ENCODE measurements around the gene PIGN.

PIGN gene

GRCh38 chr18:62011416-62011815 lies 175.4 kb downstream of the PIGN start:
- DNase-seq (ENCODE audit: low spot score), result no peak

- DNase-seq (ENCODE audit: low spot score), result no peak
These were observed 177.3 kb downstream of the PIGN start for GRCh38 chr18:62009521-62009920.

- no peak for DNase-seq (ENCODE audit: low spot score)
These were observed 185.5 kb downstream of the PIGN start for GRCh38 chr18:62001396-62001795.

GRCh38 chr18:61998957-61999356 lies 187.9 kb downstream of the PIGN start:
- DNase-seq (ENCODE audit: low spot score), result no peak

- no peak for DNase-seq (ENCODE audit: low spot score)
These were observed 188.5 kb downstream of the PIGN start for GRCh38 chr18:61998335-61998734.

- no peak for DNase-seq (ENCODE audit: low spot score)
These were observed 191.2 kb downstream of the PIGN start for GRCh38 chr18:61995618-61996017.

- no peak for DNase-seq (ENCODE audit: low spot score)
These were observed 193.0 kb downstream of the PIGN start for GRCh38 chr18:61993831-61994230.

- DNase-seq (ENCODE audit: low spot score), result no peak
These were observed 193.9 kb downstream of the PIGN start for GRCh38 chr18:61992923-61993322.

GRCh38 chr18:61992285-61992684 lies 194.6 kb downstream of the PIGN start:
- DNase-seq (ENCODE audit: low spot score), result no peak

GRCh38 chr18:61991836-61992235 lies 195.0 kb downstream of the PIGN start:
- DNase-seq (ENCODE audit: low spot score), result no peak

GRCh38 chr18:61991201-61991600 lies 195.7 kb downstream of the PIGN start:
- no peak for DNase-seq (ENCODE audit: low spot score)
